ENCODE measurements around the gene KCND3.

DNA sequence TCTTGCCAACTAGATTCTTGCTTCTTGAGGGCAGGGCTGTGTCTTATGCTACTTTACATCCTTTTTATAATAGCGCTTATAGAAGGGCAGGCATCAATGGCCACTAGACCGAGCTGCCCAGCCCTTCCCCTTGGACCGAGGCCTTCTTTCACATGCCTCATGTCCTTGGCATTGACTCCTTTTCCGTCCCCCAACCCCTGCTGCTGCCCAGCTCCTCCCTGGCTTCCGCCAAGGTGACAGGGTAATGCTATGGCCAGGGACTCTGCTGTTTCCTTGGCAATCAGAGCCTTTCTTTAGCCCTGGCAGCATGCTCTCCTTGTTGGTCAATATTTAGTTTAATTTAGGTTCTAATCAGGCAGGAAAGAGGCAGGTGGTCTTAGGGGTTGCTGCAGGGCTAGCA is 185.5 kb downstream of the KCND3 start:
- TF ChIP-seq CTCF (IDR thresholded peaks at IDR 0.05; ENCODE audit: low read depth, low read length, poor library complexity, severe bottlenecking) (no peak), EZH2phosphoT487 (IDR thresholded peaks at IDR 0.05; ENCODE audit: borderline replicate concordance, low read length) (no peak)
